ENCODE measurements around the gene PTMA.

DNA sequence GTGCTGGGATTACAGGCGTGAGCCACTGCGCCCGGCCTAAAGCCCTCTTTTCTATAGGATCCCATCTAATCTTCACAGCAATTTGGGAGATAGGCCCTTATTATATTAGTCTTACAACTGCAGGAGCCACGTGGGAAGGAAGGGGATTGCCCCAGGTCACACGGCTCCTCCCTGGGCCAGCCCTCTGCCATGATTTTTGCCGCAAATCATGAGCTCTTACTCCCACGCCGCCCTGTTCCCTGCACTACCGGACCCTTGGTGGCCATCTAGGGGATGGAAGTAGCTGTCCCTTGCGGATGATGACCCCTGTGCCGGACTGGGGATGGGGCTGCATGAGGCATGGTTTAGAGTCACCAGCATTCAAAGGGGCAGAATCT, 28.4 kb upstream of the PTMA start:
- no peak for TF ChIP-seq POLR2AphosphoS5 (IDR thresholded peaks at IDR 0.05)
- TF ChIP-seq, protein P1, sequence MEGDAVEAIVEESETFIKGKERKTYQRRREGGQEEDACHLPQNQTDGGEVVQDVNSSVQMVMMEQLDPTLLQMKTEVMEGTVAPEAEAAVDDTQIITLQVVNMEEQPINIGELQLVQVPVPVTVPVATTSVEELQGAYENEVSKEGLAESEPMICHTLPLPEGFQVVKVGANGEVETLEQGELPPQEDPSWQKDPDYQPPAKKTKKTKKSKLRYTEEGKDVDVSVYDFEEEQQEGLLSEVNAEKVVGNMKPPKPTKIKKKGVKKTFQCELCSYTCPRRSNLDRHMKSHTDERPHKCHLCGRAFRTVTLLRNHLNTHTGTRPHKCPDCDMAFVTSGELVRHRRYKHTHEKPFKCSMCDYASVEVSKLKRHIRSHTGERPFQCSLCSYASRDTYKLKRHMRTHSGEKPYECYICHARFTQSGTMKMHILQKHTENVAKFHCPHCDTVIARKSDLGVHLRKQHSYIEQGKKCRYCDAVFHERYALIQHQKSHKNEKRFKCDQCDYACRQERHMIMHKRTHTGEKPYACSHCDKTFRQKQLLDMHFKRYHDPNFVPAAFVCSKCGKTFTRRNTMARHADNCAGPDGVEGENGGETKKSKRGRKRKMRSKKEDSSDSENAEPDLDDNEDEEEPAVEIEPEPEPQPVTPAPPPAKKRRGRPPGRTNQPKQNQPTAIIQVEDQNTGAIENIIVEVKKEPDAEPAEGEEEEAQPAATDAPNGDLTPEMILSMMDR (IDR thresholded peaks at IDR 0.05) = no peak
